ENCODE measurements around the gene UBE2D1. TPM values are rescaled to one million over a fixed set of nuclear protein-coding genes. Genes with fewer than 3 reads are reported as not detected.
"Not testable (repeated sequence)": the region's sequence is repeated elsewhere in the genome, so short reads cannot be mapped to it uniquely, and the experiment has no call there.

Gene UBE2D1
- total RNA-seq, 4 donors from 2014 or later = 3.0 to 21.9 (median 8.9) TPM

GRCh38 chr10:58414270-58415041 is 79.7 kb downstream of the UBE2D1 start:
- intact Hi-C loops (cut with DNase I; ENCODE audit: low total_unique reads) (no loop called here), in situ Hi-C loops (cut with MboI; ENCODE audit: low pct_ligation_motif_present in 1 of 4, low pct_unique_long_range_greater_than_20kb in 1 of 4, low sequenced_read_pairs in 3 of 4) (no loop called here)
- no peak overlapping the region for H3K4me3 ChIP-seq
- no peaks in the 10 kb centered on the region for H3K4me1 ChIP-seq
- no peak overlapping the region for H3K27ac ChIP-seq
- H3K9me3 ChIP-seq = peaks cover 0 to 2% of the 10 kb centered on the region in 2 donors
- DNase-seq = no peak
- WGBS, 2 donors (ENCODE audit: low coverage in 1 of 2) = 40 to 48% methylated on average over 2 to 5 of the region's 5 CpGs
- H3K36me3 ChIP-seq = no peaks in the 10 kb centered on the region
- TF ChIP-seq POLR2A (IDR thresholded peaks at IDR 0.05) = no peak
- peak; percentile 13 to 19 (median 16) for TF ChIP-seq CTCF (IDR thresholded peaks at IDR 0.05)
- no peaks in the 10 kb centered on the region for H3K27me3 ChIP-seq

GRCh38 chr10:58415757-58416156 is 81.0 kb downstream of the UBE2D1 start:
- Histone ChIP-seq H3K27ac (no peak overlapping the region), H3K4me1 (no peaks in the 10 kb centered on the region), H3K27me3 (no peaks in the 10 kb centered on the region), H3K4me3 (no peak overlapping the region), H3K36me3 (no peaks in the 10 kb centered on the region), H3K9me3 (peaks cover 0 to 2% of the 10 kb centered on the region in 2 donors)
- TF ChIP-seq EP300 (IDR thresholded peaks at IDR 0.05; ENCODE audit: low read depth) (no peak), CTCF (IDR thresholded peaks at IDR 0.05) (no peak), POLR2A (IDR thresholded peaks at IDR 0.05) (no peak), POLR2AphosphoS5 (IDR thresholded peaks at IDR 0.05) (no peak)
- DNase-seq = no peak
- in situ Hi-C loops (cut with MboI; ENCODE audit: low pct_ligation_motif_present in 1 of 4, low pct_unique_long_range_greater_than_20kb in 1 of 4, low sequenced_read_pairs in 3 of 4) = no loop called here
- intact Hi-C loops (cut with DNase I; ENCODE audit: low total_unique reads) = no loop called here

- intact Hi-C loops (cut with DNase I; ENCODE audit: low total_unique reads) = not testable (repeated sequence)
These were observed 83.1 kb downstream of the UBE2D1 start for GRCh38 chr10:58417902-58418301.

More at GRCh38 chr10:58417902-58418301, 83.1 kb downstream of the UBE2D1 start:
- H3K4me3 ChIP-seq; H3K27me3 ChIP-seq; H3K27ac ChIP-seq; DNase-seq; H3K36me3 ChIP-seq; H3K4me1 ChIP-seq; in situ Hi-C loops (cut with MboI; ENCODE audit: low pct_ligation_motif_present in 1 of 4, low pct_unique_long_range_greater_than_20kb in 1 of 4, low sequenced_read_pairs in 3 of 4); H3K9me3 ChIP-seq: not testable (repeated sequence)
- 88% methylated on average over 2 of the region's 2 CpGs; no CpG with 5 or more reads in 1 of the 2 donors for WGBS, 2 donors (ENCODE audit: low coverage in 1 of 2)

Other genes with a start within 250 kb of the UBE2D1 start
- 10 to 100 TPM in 3 of 4 donors, 1 to 10 TPM in 1; 2.6 to 17.1 (median 12.9) TPM for gene IPMK, start 67.1 kb upstream of the UBE2D1 start, total RNA-seq
- gene CISD1, start 65.8 kb upstream of the UBE2D1 start, total RNA-seq = 10 to 100 TPM in 3 of 4 donors, 1 to 10 TPM in 1; 3.7 to 32.2 (median 28.1) TPM
- gene TFAM, start 50.4 kb downstream of the UBE2D1 start, total RNA-seq = 10 to 100 TPM in 3 of 4 donors, 1 to 10 TPM in 1; 2.2 to 35.2 (median 15.9) TPM
- 1 to 10 TPM in 3 of 4 donors, under 1 TPM in 1; 0.60 to 5.1 (median 2.2) TPM for gene BICC1, start 177.9 kb downstream of the UBE2D1 start, total RNA-seq

Data from transverse colon (tissue), 4 donors.